Mesenchymal stem cell (in vitro differentiated cells and primary cell): ENCODE data around the gene LMO2.
A peak's percentile ranks its signal among the peaks of the same experiment; 100 is the strongest.

Source experiments
- DNase-seq: peaks from one replicate; pipeline ENCODE4 v3.0.0-alpha.2; 2013
- H2AFZ ChIP-seq: one replicate; pipeline ENCODE4 v1.6.1; 2013; ENCODE audit warnings: low read depth, mild to moderate bottlenecking, control low read depth, inconsistent platforms, low read length, moderate library complexity
- H2AK5ac ChIP-seq: 2 replicates; pipeline ENCODE4 v1.6.1; 2013; ENCODE audit warnings: low read length, moderate library complexity, mild to moderate bottlenecking, inconsistent platforms; ENCODE audit not compliant: severe bottlenecking
- H2BK120ac ChIP-seq: one replicate; pipeline ENCODE4 v1.6.1; 2013; ENCODE audit warnings: low read depth, mild to moderate bottlenecking, inconsistent platforms, low read length, moderate library complexity
- H2BK12ac ChIP-seq, 2 experiments: one replicate each; pipeline ENCODE4 v1.6.1; 2013; ENCODE audit warnings: inconsistent platforms in 2 of 2, low read length in 2 of 2, mild to moderate bottlenecking in 2 of 2, moderate library complexity in 2 of 2, control low read depth in 1 of 2
- H2BK15ac ChIP-seq: one replicate; pipeline ENCODE4 v1.6.1; 2013; ENCODE audit warnings: mild to moderate bottlenecking, low read depth, inconsistent platforms; ENCODE audit not compliant: poor library complexity, severe bottlenecking
- H2BK5ac ChIP-seq: 2 replicates; pipeline ENCODE4 v1.6.1; 2013; ENCODE audit warnings: low read depth, mild to moderate bottlenecking, low read length, control low read depth, inconsistent platforms; ENCODE audit not compliant: poor library complexity, severe bottlenecking
- H3K14ac ChIP-seq, 2 experiments: one replicate each; pipeline ENCODE4 v1.6.1; 2013; ENCODE audit warnings: inconsistent platforms in 2 of 2, low read length in 2 of 2, control low read depth in 1 of 2, mild to moderate bottlenecking in 1 of 2, moderate library complexity in 1 of 2
- H3K18ac ChIP-seq, 2 experiments: one replicate each; pipeline ENCODE4 v1.6.1; 2013; ENCODE audit warnings: inconsistent platforms in 2 of 2, low read length in 2 of 2, control low read depth in 1 of 2, low read depth in 1 of 2, mild to moderate bottlenecking in 1 of 2
- H3K23ac ChIP-seq, 2 experiments: one replicate each; pipeline ENCODE4 v1.6.1; 2013; ENCODE audit warnings: inconsistent platforms in 2 of 2, low read length in 2 of 2, mild to moderate bottlenecking in 2 of 2, moderate library complexity in 2 of 2, control low read depth in 1 of 2
- H3K27ac ChIP-seq: 2 replicates; pipeline ENCODE4 v1.5.1; 2013; ENCODE audit warnings: mild to moderate bottlenecking, moderate library complexity, low read length, control low read depth, inconsistent platforms; ENCODE audit not compliant: poor library complexity, severe bottlenecking
- H3K27me3 ChIP-seq, 2 experiments: 2 replicates each; pipeline versions ENCODE4 v1.6.1 to v1.7.0; 2013; ENCODE audit warnings: low read length in 2 of 2, mild to moderate bottlenecking in 2 of 2, moderate library complexity in 2 of 2, control low read depth in 1 of 2, inconsistent platforms in 1 of 2; ENCODE audit not compliant: control insufficient read depth in 1 of 2, insufficient read depth in 1 of 2
- H3K36me3 ChIP-seq, 2 experiments: 2 replicates each; pipeline versions ENCODE4 v1.6.1 to v1.7.0; 2013; ENCODE audit warnings: low read length in 2 of 2, control low read depth in 1 of 2, inconsistent platforms in 1 of 2, low read depth in 1 of 2, mild to moderate bottlenecking in 1 of 2; ENCODE audit not compliant: insufficient read depth in 2 of 2, control insufficient read depth in 1 of 2
- H3K4ac ChIP-seq, 2 experiments: one replicate each; pipeline ENCODE4 v1.6.1; 2013; ENCODE audit warnings: inconsistent platforms in 2 of 2, low read length in 2 of 2, mild to moderate bottlenecking in 2 of 2, moderate library complexity in 2 of 2, control low read depth in 1 of 2, low read depth in 1 of 2
- H3K4me1 ChIP-seq: 2 replicates; pipeline ENCODE4 v1.6.1; 2013; ENCODE audit warnings: low read depth, low read length, control low read depth; ENCODE audit not compliant: control insufficient read depth, insufficient read depth
- H3K4me2 ChIP-seq: 2 replicates; pipeline ENCODE4 v1.6.1; 2013; ENCODE audit warnings: low read length, mild to moderate bottlenecking, inconsistent platforms; ENCODE audit not compliant: poor library complexity, severe bottlenecking
- H3K4me3 ChIP-seq, 2 experiments: 2 replicates each; pipeline versions ENCODE4 v1.5.1 to v1.7.0; 2013; ENCODE audit warnings: low read length in 2 of 2, mild to moderate bottlenecking in 2 of 2, control low read depth in 1 of 2, low read depth in 1 of 2; ENCODE audit not compliant: insufficient read depth in 1 of 2
- H3K79me1 ChIP-seq: replicated peaks from 2 replicates; pipeline ENCODE4 v1.6.1; 2013; ENCODE audit warnings: mild to moderate bottlenecking, control low read depth, low read length, inconsistent platforms; ENCODE audit not compliant: poor library complexity, severe bottlenecking
- H3K9ac ChIP-seq: 2 replicates; pipeline ENCODE4 v1.7.0; 2013; ENCODE audit warnings: mild to moderate bottlenecking, low read length, moderate library complexity
- H3K9me3 ChIP-seq: 2 replicates; pipeline ENCODE4 v1.7.0; 2013; ENCODE audit warnings: mild to moderate bottlenecking, low read length; ENCODE audit not compliant: control insufficient read depth
- H4K8ac ChIP-seq: one replicate; pipeline ENCODE4 v1.6.1; 2013; ENCODE audit warnings: inconsistent platforms, mild to moderate bottlenecking, low read length, moderate library complexity
- H4K91ac ChIP-seq: one replicate; pipeline ENCODE4 v1.6.1; 2013; ENCODE audit warnings: mild to moderate bottlenecking, low read length, inconsistent platforms
- WGBS: methylation state at CpG from one replicate; pipeline ENCODE4 v1.1.7; 2013; ENCODE audit warnings: mixed read lengths; 5-methylcytosine and 5-hydroxymethylcytosine counted together

LMO2 gene

GRCh38 chr11:33935461-33936456 lies 43.9 kb upstream of the LMO2 start:
- Histone ChIP-seq H2BK12ac (peak overlapping the region in 1 of 2 experiments; percentile 75), H3K9ac (no peak overlapping the region), H3K4me2 (no peak overlapping the region), H3K14ac (no peak overlapping the region), H3K4me1 (no peaks in the 10 kb centered on the region), H3K79me1 (no peaks in the 10 kb centered on the region), H3K23ac (peak overlapping the region in 1 of 2 experiments; percentile 56), H4K91ac (peak overlapping the region; percentile 18), H4K8ac (no peak overlapping the region), H2AFZ (no peak overlapping the region), H3K4me3 (no peak overlapping the region), H2AK5ac (no peak overlapping the region), H2BK5ac (no peak overlapping the region), H2BK120ac (no peak overlapping the region), H3K27me3 (peaks cover 5 to 86% of the 10 kb centered on the region in 2 experiments), H3K18ac (peak overlapping the region; percentile 48 to 75), H3K36me3 (no peaks in the 10 kb centered on the region), H3K9me3 (peaks cover 18% of the 10 kb centered on the region), H2BK15ac (peak overlapping the region; percentile 30), H3K4ac (peak overlapping the region in 1 of 2 experiments; percentile 26), H3K27ac (no peak overlapping the region)
- 51% methylated on average over 14 of the region's 14 CpGs for WGBS
- no peak for DNase-seq

GRCh38 chr11:33935005-33935404 lies 43.1 kb upstream of the LMO2 start:
- Histone ChIP-seq H3K4ac (peak overlapping the region in 1 of 2 experiments; percentile 14), H2AK5ac (no peak overlapping the region), H2BK5ac (no peak overlapping the region), H3K27ac (no peak overlapping the region), H3K4me1 (no peaks in the 10 kb centered on the region), H3K27me3 (peaks cover 5 to 84% of the 10 kb centered on the region in 2 experiments), H3K18ac (no peak overlapping the region), H4K91ac (no peak overlapping the region), H2AFZ (no peak overlapping the region), H3K36me3 (no peaks in the 10 kb centered on the region), H3K4me2 (no peak overlapping the region), H3K14ac (no peak overlapping the region), H3K23ac (no peak overlapping the region), H3K4me3 (no peak overlapping the region), H2BK12ac (no peak overlapping the region), H3K79me1 (no peaks in the 10 kb centered on the region), H3K9me3 (peaks cover 18% of the 10 kb centered on the region), H3K9ac (no peak overlapping the region), H4K8ac (no peak overlapping the region), H2BK120ac (no peak overlapping the region), H2BK15ac (peak overlapping the region; percentile 30)
- 91% methylated on average over 3 of the region's 4 CpGs for WGBS
- DNase-seq = no peak

DNA sequence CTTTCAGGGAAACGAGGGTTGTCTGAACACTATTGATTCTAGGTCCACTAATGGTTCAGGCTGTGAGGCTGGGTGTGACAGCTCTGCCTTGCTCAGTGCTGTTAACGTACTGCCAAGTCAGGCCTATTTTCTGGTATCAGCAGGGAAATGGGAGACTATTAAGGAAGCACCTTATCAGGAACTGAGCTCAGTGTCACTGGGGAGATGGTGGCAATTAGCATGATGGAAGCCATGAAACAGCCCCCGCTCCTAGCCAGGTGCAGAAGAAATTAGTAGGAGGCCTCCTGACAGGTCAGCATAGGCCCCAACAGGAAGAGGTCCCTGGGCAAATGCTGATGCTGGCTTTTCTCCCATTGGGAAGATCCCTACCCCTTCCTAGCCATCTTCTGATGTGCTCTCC lies 42.6 kb upstream of the LMO2 start:
- no peak overlapping the region for H4K8ac ChIP-seq
- no peak overlapping the region for H3K23ac ChIP-seq

DNA sequence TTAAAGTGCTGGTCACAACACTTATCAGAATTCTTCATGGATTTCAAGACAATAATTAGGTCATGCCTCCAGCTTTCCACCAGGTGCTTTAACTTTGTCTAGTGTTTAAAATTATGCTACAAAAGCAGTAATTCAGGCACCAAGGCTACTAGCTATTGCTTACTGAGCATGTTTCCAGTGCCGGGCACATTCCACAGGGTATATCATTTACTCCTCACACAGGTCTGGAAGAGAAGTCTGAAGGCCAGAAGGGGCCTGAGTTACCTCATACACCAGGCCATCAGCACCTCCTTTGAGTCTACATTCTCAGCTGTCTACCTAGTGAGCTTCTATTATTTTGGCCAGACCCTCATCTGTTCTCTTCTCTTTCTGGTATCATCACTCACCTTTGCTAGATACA lies 41.7 kb upstream of the LMO2 start:
- Histone ChIP-seq H3K18ac (no peak overlapping the region), H2AK5ac (no peak overlapping the region), H3K14ac (no peak overlapping the region), H3K79me1 (no peaks in the 10 kb centered on the region), H2BK15ac (no peak overlapping the region), H3K9ac (no peak overlapping the region), H3K27ac (no peak overlapping the region), H3K36me3 (no peaks in the 10 kb centered on the region), H2BK12ac (no peak overlapping the region), H4K91ac (no peak overlapping the region), H3K4me2 (no peak overlapping the region), H2AFZ (no peak overlapping the region), H3K27me3 (peaks cover 5 to 79% of the 10 kb centered on the region in 2 experiments), H3K4ac (no peak overlapping the region), H3K23ac (no peak overlapping the region), H3K9me3 (peaks cover 18% of the 10 kb centered on the region), H2BK120ac (no peak overlapping the region), H3K4me1 (no peaks in the 10 kb centered on the region), H3K4me3 (no peak overlapping the region), H2BK5ac (no peak overlapping the region), H4K8ac (no peak overlapping the region)
- no peak for DNase-seq
- 77% methylated on average over 1 of the region's 1 CpG for WGBS

More for the DNA sequence above, 42.6 kb upstream of the LMO2 start:
- Histone ChIP-seq H3K9ac (no peak overlapping the region), H3K4ac (no peak overlapping the region), H3K4me3 (no peak overlapping the region), H2BK120ac (no peak overlapping the region), H3K36me3 (no peaks in the 10 kb centered on the region), H2AK5ac (no peak overlapping the region), H3K18ac (peak overlapping the region in 1 of 2 experiments; percentile 55), H3K14ac (peak overlapping the region in 1 of 2 experiments; percentile 23), H2AFZ (no peak overlapping the region), H2BK12ac (peak overlapping the region; percentile 15 to 28), H3K4me1 (no peaks in the 10 kb centered on the region), H3K9me3 (peaks cover 18% of the 10 kb centered on the region), H2BK5ac (no peak overlapping the region), H3K4me2 (no peak overlapping the region), H3K79me1 (no peaks in the 10 kb centered on the region), H3K27ac (no peak overlapping the region), H4K91ac (no peak overlapping the region), H2BK15ac (no peak overlapping the region), H3K27me3 (peaks cover 5 to 81% of the 10 kb centered on the region in 2 experiments)
- DNase-seq = no peak
- 82% methylated on average over 3 of the region's 3 CpGs for WGBS
